H9 (cell line): ENCODE measurements around the gene CDH19. TPM values are rescaled to one million over a fixed set of nuclear protein-coding genes. Genes with fewer than 3 reads are reported as not detected.

Experiments
- DNase-seq: peaks from one replicate; pipeline ENCODE4 v3.0.0-alpha.2; 2017
- H2AFZ ChIP-seq: one replicate; pipeline ENCODE4 v1.6.1; 2013; ENCODE audit warnings: mild to moderate bottlenecking, low read length, control low read depth, moderate library complexity
- H2AK5ac ChIP-seq: 2 replicates; pipeline ENCODE4 v1.6.1; 2013; ENCODE audit warnings: low read length, control low read depth, mixed read lengths; ENCODE audit not compliant: insufficient read length
- H2BK120ac ChIP-seq: one replicate; pipeline ENCODE4 v1.6.1; 2013; ENCODE audit warnings: low read depth, mild to moderate bottlenecking, low read length, control low read depth, inconsistent platforms; ENCODE audit not compliant: poor library complexity, severe bottlenecking
- H2BK12ac ChIP-seq: 2 replicates; pipeline ENCODE4 v1.6.1; 2013; ENCODE audit warnings: low read length, control low read depth, mixed read lengths, low read depth; ENCODE audit not compliant: insufficient read length
- H2BK15ac ChIP-seq: 2 replicates; pipeline ENCODE4 v1.6.1; 2013; ENCODE audit warnings: low read depth, low read length, control low read depth
- H2BK20ac ChIP-seq: one replicate; pipeline ENCODE4 v1.6.1; 2013; ENCODE audit warnings: low read depth, mild to moderate bottlenecking, low read length, control low read depth, inconsistent platforms; ENCODE audit not compliant: poor library complexity, severe bottlenecking
- H2BK5ac ChIP-seq: 2 replicates; pipeline ENCODE4 v1.6.1; 2013; ENCODE audit warnings: low read length, control low read depth, mixed read lengths; ENCODE audit not compliant: insufficient read length
- H3K14ac ChIP-seq: 2 replicates; pipeline ENCODE4 v1.6.1; 2013; ENCODE audit warnings: low read length, control low read depth; ENCODE audit not compliant: insufficient read depth
- H3K18ac ChIP-seq: 2 replicates; pipeline ENCODE4 v1.6.1; 2013; ENCODE audit warnings: low read depth, mild to moderate bottlenecking, mixed read lengths, low read length, control low read depth; ENCODE audit not compliant: insufficient read length
- H3K23ac ChIP-seq: 2 replicates; pipeline ENCODE4 v1.6.1; 2013; ENCODE audit warnings: low read length, control low read depth, mixed read lengths, low read depth; ENCODE audit not compliant: insufficient read length
- H3K23me2 ChIP-seq: 2 replicates; pipeline ENCODE4 v1.6.1; 2013; ENCODE audit warnings: low read depth, mild to moderate bottlenecking, mixed read lengths, low read length, control low read depth; ENCODE audit not compliant: insufficient read length, poor library complexity, severe bottlenecking
- H3K27ac ChIP-seq: 2 replicates; pipeline ENCODE4 v1.5.1; 2013; ENCODE audit warnings: low read length, control low read depth, mixed read lengths, low read depth; ENCODE audit not compliant: insufficient read length
- H3K27me3 ChIP-seq: 2 replicates; pipeline ENCODE4 v1.6.1; 2013; ENCODE audit warnings: low read length, control low read depth, inconsistent platforms; ENCODE audit not compliant: insufficient read depth
- H3K4ac ChIP-seq: 2 replicates; pipeline ENCODE4 v1.6.1; 2013; ENCODE audit warnings: low read depth, mild to moderate bottlenecking, control low read depth, inconsistent platforms, low read length, moderate library complexity
- H3K4me1 ChIP-seq: 2 replicates; pipeline ENCODE4 v1.6.1; 2013; ENCODE audit warnings: low read length, control low read depth, inconsistent platforms; ENCODE audit not compliant: insufficient read depth
- H3K4me2 ChIP-seq: 2 replicates; pipeline ENCODE4 v1.6.1; 2013; ENCODE audit warnings: low read length, control low read depth, mixed read lengths; ENCODE audit not compliant: insufficient read length, insufficient read depth
- H3K56ac ChIP-seq: 2 replicates; pipeline ENCODE4 v1.6.1; 2013; ENCODE audit warnings: low read depth, mild to moderate bottlenecking, mixed read lengths, low read length, control low read depth; ENCODE audit not compliant: insufficient read length
- H3K79me1 ChIP-seq: 2 replicates; pipeline ENCODE4 v1.6.1; 2013; ENCODE audit warnings: low read depth, mild to moderate bottlenecking, moderate library complexity, low read length, control low read depth, inconsistent platforms; ENCODE audit not compliant: insufficient read depth, poor library complexity, severe bottlenecking
- H3K79me2 ChIP-seq: 2 replicates; pipeline ENCODE4 v1.6.1; 2013; ENCODE audit warnings: low read length, control low read depth, inconsistent platforms; ENCODE audit not compliant: insufficient read depth
- H3K9ac ChIP-seq: 2 replicates; pipeline ENCODE4 v1.6.1; 2013; ENCODE audit warnings: low read length, control low read depth, mixed read lengths; ENCODE audit not compliant: insufficient read length; ENCODE audit errors: extremely low read depth
- H3K9me3 ChIP-seq: one replicate; pipeline ENCODE4 v1.6.1; 2013; ENCODE audit warnings: low read depth, low read length, inconsistent platforms; ENCODE audit not compliant: control insufficient read depth
- H3T11ph ChIP-seq: one replicate; pipeline ENCODE4 v1.6.1; 2013; ENCODE audit warnings: mild to moderate bottlenecking, low read length, control low read depth, inconsistent platforms
- H4K20me1 ChIP-seq: one replicate; pipeline ENCODE4 v1.6.1; 2013; ENCODE audit not compliant: control insufficient read depth, insufficient read length, insufficient read depth
- H4K5ac ChIP-seq: 2 replicates; pipeline ENCODE4 v1.6.1; 2013; ENCODE audit warnings: low read depth, mild to moderate bottlenecking, mixed read lengths, low read length, control low read depth; ENCODE audit not compliant: insufficient read length
- H4K8ac ChIP-seq: replicated peaks from 2 replicates; pipeline ENCODE4 v1.6.1; 2013; ENCODE audit warnings: low read length, control low read depth, mixed read lengths, low read depth; ENCODE audit not compliant: insufficient read length
- H4K91ac ChIP-seq: 2 replicates; pipeline ENCODE4 v1.6.1; 2013; ENCODE audit warnings: low read depth, mild to moderate bottlenecking, moderate library complexity, mixed read lengths, low read length, control low read depth; ENCODE audit not compliant: insufficient read length
- H3K27ac Mint-ChIP-seq, 3 experiments: 2 replicates in 2 of 3; 3 replicates in 1 of 3; pipeline ENCODE4 v1.8.0; 2020 to 2021; ENCODE audit warnings: mixed read lengths in 3 of 3, mild to moderate bottlenecking in 1 of 3, moderate library complexity in 1 of 3
- H3K27me3 Mint-ChIP-seq: 2 replicates; pipeline ENCODE4 v1.8.0; 2021; ENCODE audit warnings: low read depth, mild to moderate bottlenecking, moderate library complexity, mixed read lengths
- H3K36me3 Mint-ChIP-seq, 3 experiments: 2 replicates in 2 of 3; 3 replicates in 1 of 3; pipeline ENCODE4 v1.8.0; 2020 to 2021; ENCODE audit warnings: low read depth in 3 of 3, mixed read lengths in 3 of 3; ENCODE audit not compliant: insufficient read depth in 1 of 3
- H3K4me1 Mint-ChIP-seq, 2 experiments: 2 replicates each; pipeline ENCODE4 v1.8.0; 2020; ENCODE audit warnings: mixed read lengths in 2 of 2
- H3K4me3 Mint-ChIP-seq, 2 experiments: 2 replicates in 1 of 2; 3 replicates in 1 of 2; pipeline ENCODE4 v1.8.0; 2020 to 2021; ENCODE audit warnings: mild to moderate bottlenecking in 2 of 2, mixed read lengths in 2 of 2, moderate library complexity in 1 of 2
- H3K9me3 Mint-ChIP-seq, 2 experiments: 2 replicates in 1 of 2; 3 replicates in 1 of 2; pipeline ENCODE4 v1.8.0; 2020; ENCODE audit warnings: mild to moderate bottlenecking in 2 of 2, mixed read lengths in 2 of 2, moderate library complexity in 1 of 2
- WGBS: extraction: QIAGEN DNeasy Blood & Tissue Kit; methylation state at CpG from one replicate; pipeline ENCODE4 v1.1.7; 2013; ENCODE audit warnings: missing lambda C conversion rate, low lambda C conversion rate, mixed read lengths; ENCODE audit not compliant: insufficient read length; ENCODE audit errors: extremely low coverage; 5-methylcytosine and 5-hydroxymethylcytosine counted together
- total RNA-seq: library from RNA; stranded (reverse); gene quantifications from 2 replicates; pipeline ENCODE4 v1.2.1, GENCODE V29; 2021
- TF ChIP-seq, protein P1 (sequence below): fragments of 200-600 bp; sonication (generic); conservative IDR thresholded peaks from 3 replicates; pipeline ENCODE4 v1.8.0; 2021; ENCODE audit warnings: antibody characterized with exemption, mild to moderate bottlenecking

Gene CDH19
- total RNA-seq, 1 experiment from 2014 or later = not detected

DNA sequence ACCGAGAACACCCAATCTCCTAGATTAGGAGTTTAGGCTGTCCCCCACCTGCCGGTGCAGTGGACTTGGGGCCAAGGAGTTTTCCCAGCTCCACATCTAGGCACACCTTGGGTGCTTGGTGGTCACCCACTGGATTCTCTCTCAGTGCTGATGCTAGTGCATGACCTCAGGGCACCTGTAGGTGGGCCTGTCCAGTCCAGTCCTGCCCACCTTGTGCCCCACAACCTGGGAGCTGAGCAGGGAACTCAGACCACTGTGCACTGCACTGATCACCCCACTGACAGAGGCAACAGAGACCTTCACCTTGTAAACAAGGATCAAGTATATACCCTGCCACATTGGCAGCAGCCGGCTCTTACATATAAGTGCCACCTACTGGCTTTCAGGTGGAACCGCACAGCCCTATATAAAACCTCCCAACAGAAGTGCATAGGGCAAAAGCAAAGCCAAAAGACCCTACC lies 12.7 kb upstream of the CDH19 start:
- Histone ChIP-seq H2AK5ac (no peak overlapping the region), H2AFZ (no peak overlapping the region)

More for the DNA sequence above, 12.7 kb upstream of the CDH19 start:
- Histone ChIP-seq H3K79me2 (no peaks in the 10 kb centered on the region), H2BK5ac (no peak overlapping the region), H3K18ac (no peak overlapping the region), H3K4me2 (no peak overlapping the region), H2BK20ac (no peak overlapping the region), H4K91ac (no peak overlapping the region), H3K23ac (no peak overlapping the region), H3T11ph (no peak overlapping the region), H3K9ac (no peak overlapping the region), H3K27ac (no peak overlapping the region), H3K56ac (no peak overlapping the region), H3K9me3 (no peaks in the 10 kb centered on the region), H3K14ac (no peak overlapping the region), H3K27me3 (no peaks in the 10 kb centered on the region), H3K4ac (no peak overlapping the region), H4K5ac (no peak overlapping the region), H3K79me1 (no peaks in the 10 kb centered on the region), H2BK120ac (no peak overlapping the region), H3K4me1 (no peaks in the 10 kb centered on the region), H2BK15ac (no peak overlapping the region), H4K8ac (no peak overlapping the region), H2BK12ac (no peak overlapping the region), H3K23me2 (no peaks in the 10 kb centered on the region), H4K20me1 (no peaks in the 10 kb centered on the region)
- no peaks in the 10 kb centered on the region for H3K4me1 Mint-ChIP-seq
- H3K9me3 Mint-ChIP-seq = no peaks in the 10 kb centered on the region; a peak in 1 of 5 replicates
- WGBS = no CpG with 5 or more reads among the region's 4 CpGs
- no peaks in the 10 kb centered on the region for H3K27me3 Mint-ChIP-seq
- H3K27ac Mint-ChIP-seq = no peak overlapping the region
- H3K4me3 Mint-ChIP-seq = no peak overlapping the region
- TF ChIP-seq, protein P1, sequence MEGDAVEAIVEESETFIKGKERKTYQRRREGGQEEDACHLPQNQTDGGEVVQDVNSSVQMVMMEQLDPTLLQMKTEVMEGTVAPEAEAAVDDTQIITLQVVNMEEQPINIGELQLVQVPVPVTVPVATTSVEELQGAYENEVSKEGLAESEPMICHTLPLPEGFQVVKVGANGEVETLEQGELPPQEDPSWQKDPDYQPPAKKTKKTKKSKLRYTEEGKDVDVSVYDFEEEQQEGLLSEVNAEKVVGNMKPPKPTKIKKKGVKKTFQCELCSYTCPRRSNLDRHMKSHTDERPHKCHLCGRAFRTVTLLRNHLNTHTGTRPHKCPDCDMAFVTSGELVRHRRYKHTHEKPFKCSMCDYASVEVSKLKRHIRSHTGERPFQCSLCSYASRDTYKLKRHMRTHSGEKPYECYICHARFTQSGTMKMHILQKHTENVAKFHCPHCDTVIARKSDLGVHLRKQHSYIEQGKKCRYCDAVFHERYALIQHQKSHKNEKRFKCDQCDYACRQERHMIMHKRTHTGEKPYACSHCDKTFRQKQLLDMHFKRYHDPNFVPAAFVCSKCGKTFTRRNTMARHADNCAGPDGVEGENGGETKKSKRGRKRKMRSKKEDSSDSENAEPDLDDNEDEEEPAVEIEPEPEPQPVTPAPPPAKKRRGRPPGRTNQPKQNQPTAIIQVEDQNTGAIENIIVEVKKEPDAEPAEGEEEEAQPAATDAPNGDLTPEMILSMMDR = peak; percentile 76
- no peaks in the 10 kb centered on the region for H3K36me3 Mint-ChIP-seq
- DNase-seq = peak; percentile 59
